ENCODE measurements around the gene OR2S2.
"Not testable (repeated sequence)": the region's sequence is repeated elsewhere in the genome, so short reads cannot be mapped to it uniquely, and the experiment has no call there.

OR2S2 gene

DNA sequence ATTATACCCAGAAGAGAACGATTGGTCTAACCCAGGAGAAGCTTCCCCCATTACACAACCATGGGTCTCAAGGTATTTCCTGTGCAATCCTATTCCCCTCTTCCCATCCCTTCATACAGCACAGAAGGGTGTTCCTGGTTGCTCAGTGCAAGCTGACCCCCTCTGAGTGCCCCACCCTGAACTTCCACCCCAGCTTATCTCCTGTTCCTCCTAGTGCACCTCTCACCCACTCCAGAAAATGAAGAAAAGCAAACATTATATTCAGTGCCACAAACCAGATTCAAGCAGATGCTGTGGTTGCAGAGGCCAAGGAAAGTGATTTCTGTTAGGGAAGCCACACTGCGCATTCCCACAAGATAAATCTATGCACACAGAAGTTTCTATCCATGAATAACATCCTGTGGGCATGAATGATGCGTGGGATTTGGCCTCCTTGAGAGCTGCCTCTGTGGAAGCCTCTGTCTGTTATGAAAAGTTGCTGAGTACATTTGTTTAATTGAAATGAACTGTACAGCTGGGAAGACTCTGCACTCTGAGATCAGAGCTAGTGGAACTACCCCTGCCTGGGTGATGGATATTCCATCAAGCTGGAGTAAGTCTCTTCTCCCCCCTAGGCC, 2.2 kb upstream of the OR2S2 start:
- no peak for DNase-seq

DNA sequence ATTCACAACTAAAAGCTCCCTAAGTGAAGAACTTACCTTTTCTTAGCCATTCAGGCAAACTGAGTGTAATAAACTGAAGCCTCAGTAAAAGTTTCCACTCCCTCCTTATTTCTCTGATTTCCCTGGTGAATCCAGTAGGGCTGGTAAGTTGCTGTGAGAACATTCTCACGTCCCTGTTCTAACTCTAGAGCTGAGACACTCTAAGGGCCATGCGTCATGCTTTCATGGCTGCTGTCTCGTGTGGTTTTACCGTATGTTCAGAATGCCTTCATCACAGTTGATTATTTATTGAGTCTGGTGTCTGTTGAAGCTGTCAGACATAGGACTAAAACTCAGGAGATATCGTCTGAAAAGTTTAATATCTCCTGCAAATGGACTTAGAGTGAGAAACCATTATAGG, 1.3 kb downstream of the OR2S2 start:
- no peak for DNase-seq

DNA sequence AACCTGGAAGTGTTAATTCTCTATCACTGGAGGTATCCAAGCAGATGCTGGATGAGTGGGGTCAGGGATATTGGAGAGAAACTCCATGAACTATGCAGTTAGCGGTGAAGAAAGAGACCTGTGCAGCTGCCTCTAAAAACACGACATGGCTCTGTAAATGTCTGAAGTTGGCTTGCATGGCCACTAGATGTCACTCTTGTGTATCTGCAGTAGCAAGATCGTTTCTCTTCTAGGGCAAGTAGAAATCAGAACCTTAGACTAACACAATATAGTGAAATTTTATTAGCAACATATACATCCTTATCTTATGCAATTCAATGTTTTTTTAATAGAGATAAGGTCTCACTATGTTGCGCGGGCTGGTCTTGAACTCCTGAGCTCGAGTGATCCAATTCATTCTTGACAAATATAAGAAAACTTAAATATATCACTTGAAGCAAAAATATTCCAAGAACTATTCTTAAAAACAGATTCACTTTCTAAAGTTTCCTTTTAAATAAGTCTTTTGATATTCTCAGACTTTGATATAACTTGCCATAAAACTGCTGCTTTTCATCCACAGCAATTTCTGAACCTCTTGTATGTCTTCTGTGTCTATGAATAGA, 2.9 kb downstream of the OR2S2 start:
- DNase-seq: peak; percentile 49

DNA sequence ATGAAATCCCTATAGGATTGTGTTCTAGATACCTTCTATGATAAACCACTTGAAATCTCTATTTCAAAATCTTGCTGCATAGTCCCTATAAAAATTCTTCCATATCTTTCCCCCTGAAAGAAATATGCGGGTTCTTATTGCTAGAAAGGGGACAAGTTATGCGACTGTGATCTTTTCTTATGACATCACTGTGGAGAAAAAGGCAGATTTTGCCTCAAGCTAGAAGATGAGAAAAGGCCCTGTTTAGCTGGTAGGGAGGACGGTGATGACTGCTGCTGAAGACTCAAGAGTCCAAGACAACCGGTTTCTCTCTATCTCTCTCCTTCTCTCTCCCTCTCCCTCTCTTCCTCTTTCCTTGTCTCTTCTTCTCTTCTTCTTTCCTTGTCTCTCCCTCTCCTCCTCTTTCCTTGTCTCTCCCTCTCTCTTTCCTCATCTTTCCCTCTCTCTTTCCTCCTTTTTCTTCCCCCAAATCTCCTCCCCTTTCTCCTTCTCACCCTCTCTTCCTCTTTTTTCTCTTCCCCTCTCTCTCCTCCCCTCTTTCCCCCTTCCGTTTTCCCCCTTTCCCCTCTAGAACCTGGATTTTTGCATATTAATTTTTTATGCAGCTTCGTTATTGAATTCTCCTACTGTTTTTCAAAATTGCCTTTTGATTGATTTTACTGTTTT, 5.3 kb downstream of the OR2S2 start:
- no peak for DNase-seq

DNA sequence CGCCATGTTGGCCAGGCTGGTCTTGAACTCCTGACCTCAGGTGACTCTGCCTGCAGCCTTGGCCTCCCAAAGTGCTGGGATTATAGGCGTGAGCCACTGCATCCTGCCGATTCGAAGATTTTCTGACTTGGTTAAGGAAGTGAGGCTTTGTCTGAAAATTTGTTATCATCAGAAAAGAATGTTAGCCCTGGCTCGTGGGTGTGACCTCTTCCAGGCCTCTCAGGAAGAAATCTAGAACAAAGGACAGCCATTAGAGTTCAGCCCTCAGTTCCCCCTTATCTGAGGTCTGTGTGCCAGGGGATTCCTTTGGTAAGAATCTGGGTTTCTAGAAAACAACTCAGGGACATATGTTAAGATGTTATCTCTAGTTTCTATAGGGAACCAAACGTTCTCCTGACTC, 6.2 kb downstream of the OR2S2 start:
- DNase-seq: no peak

- no peak for DNase-seq
Measured at GRCh38 chr9:35948901-35949318, 9.0 kb downstream of the OR2S2 start.

DNA sequence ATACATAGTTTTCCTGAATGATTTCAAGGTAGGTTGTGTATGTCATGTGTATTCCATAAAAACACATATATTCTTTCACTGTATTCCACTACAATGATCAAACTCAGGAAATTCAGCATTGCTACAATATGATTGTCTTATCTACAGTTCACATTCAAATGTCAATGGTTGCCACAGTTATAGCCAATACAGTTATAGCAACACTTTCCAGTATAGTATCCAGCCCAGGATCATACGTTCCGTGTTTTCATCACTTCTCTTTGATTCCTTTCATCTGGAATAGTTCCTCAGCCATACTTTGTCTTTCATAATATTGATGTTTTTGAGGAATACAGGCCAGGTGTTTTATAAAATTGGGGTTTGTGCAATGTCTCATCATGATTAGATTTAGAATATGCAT, 9.5 kb downstream of the OR2S2 start:
- no peak for DNase-seq

DNA sequence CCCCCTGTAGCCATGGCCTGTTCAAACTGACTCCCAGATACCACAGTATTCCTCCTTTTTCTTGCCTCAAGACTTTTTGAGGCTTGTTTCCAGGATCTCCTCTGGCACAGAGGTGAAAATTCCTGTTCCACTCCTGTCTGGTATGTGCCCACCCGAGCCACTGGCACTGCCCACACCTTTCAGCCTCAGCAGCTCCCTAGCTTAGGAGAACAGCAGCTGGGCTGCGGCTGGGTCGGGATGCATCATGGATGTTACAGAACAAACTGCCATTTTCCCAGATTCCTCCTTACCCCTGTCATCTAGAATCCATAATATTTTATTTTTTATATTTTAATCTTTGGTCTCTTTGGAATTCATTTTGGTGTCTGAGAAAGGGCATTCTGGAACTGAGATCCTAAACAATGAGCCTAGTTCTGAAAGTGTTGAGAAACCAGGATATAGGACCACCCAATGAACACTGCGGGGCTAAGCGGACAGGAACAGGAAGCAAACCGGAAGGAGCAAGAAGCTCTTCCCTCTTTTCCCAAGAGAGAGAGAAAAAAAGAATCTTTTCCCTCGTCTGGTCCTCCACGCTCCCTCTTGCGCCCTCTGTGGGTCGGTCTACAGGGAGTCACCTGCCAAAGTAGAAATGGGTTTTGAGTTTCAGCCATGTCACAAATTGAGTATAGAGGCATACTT, 12.5 kb downstream of the OR2S2 start:
- peak; percentile 76 for DNase-seq

GRCh38 chr9:35944841-35945240, 13.1 kb downstream of the OR2S2 start:
- DNase-seq: no peak

DNA sequence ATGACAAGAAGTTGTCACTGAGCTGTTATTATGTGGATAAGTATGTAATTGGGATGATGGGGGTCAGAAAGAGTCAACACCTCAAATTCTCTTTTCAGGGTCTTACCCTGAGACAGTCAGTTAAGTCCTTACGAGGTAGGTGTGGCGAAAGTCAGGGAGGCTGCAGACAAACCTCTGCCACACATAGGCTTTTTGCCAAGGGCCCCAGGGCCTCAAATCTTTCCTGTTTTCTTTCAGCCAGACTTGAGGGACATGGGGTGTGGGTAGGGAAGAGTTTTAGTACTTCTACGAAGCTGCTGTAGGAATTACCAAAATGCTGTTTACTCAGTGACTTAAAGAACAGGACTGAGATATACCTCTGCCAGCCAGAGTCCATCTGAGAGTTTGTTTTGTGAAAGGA, 13.8 kb downstream of the OR2S2 start:
- DNase-seq: no peak

DNA sequence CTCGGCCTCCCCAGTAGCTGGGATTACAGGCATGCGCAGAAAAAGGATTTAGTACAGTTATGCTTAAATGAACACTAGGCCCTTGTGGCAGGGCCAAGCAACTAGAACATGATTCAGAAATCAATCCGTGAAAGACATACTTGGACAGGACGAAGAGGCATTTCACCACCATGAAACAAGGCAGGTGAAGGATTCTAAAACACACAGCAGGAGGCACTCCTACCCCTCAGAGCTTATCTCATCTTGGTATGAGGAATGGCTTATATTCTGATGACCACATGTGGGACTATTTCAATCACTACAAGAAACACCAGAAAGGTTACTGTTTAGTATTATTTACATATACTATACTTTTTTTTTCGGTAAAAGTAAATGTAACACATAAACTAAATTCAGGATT, 15.7 kb downstream of the OR2S2 start:
- no peak for DNase-seq

DNA sequence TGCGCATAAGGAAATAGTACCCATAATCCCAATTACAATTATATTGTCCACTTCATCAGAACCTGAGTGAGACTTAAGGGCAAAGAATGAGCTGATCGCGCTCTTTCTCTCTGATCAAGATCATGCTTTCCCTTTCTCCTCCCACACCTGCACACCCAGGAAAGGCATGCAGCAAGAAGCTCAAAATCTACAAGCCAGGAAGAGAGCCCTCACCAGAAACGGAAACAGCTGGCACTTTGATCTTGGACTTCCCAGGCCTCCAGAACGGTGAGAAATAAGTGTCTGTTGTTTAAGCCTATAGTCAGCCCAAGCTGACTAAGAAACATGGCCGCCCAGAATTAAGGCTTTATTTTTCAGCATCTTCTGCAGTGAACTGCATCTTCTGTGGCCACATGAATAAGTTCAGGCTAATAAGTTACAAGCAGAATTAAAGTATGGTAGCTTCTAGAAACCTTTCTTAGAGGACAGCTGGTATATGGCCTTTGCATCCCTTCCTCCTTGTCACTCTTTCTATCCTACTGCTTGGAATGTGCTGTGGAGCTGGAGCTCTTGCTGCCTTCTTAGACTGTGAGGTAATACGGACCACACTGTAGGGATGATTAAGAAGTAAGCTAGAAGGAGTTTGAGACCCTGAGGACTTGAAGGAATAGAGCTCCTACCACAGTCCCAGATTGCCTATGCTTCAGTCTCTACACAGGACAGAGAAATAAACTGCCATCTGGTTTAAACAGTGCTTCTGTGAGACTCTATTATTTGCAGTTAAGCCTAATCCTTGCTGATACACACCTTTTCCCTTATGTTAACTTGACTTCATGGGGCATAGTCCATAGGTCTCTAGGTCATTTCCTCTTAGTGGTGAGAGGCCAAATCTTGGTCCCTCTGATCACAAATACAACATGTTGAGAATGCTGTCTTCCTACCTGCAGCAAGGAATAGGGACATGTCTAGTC, 17.2 kb downstream of the OR2S2 start:
- DNase-seq: peak; percentile 29

DNA sequence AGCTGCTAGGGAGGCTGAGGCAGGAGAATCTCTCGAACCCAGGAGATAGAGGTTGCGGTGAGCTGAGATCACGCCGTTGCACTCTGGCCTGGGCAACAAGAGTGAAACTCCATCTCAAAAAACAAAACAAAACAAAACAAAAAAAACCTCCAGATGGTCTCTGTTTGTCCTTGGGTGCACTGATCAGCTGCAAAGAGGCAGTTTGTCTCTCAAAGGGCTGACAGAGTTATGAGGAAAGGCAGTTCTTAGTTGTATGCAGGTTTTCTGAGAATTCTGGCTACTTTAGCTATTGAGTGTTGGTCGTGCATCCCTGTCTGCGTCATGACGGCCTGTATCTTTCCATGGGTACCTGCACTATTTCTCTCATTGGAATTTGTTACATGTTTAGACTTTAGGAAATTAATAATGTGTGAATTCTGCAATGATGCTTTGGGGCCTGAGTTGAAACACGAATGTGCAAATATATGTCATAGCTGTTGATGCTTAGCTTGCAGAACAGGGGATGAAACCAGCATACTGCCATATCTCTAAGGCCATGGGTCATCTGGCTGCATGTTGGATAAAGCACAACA, 18.2 kb downstream of the OR2S2 start:
- no peak for DNase-seq

DNA sequence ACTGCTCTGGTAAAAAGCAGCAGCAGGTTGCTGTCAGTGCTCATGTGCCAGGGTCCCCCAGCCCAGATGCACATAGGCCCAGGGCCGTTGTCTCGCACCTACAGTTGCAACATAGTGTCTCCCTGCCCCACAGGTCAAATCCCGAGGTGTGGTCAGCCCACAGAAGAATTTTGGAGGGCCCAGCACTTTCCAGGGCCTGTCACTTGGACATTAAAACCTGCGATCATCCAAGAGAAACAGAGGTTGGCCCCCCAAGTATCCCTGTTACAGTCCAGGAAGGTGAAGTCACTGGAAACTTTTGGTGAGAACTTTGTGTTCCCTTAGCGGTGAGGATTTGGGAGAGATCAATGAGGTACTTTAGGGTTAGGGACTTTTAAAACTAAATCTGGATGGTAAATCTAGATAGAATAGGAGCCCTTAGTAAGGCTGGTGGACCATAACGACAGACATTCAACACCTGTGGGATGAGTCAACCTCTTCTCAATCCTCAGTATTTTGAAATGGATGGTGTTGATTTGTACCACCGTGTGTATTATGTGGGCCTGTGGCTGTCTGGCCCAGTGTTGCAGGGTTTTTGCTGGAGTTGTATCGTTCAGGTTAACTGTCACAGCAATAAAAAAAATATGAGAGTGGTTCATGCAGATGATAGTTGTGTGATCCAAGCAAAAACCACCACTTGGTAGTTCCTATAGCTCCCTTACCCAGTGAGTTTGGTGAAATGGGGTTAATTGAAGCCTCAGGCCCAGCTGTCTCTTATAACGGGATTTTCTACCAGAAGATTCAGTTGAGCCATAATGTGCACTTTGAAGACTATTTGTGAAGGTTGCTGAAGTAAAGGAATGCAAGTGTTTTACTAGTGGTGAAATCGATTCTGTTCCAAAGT, 19.2 kb downstream of the OR2S2 start:
- DNase-seq: no peak

GRCh38 chr9:35937227-35937626, 20.7 kb downstream of the OR2S2 start:
- no peak for DNase-seq

GRCh38 chr9:35935755-35936509, 22.0 kb downstream of the OR2S2 start:
- no peak for DNase-seq

DNA sequence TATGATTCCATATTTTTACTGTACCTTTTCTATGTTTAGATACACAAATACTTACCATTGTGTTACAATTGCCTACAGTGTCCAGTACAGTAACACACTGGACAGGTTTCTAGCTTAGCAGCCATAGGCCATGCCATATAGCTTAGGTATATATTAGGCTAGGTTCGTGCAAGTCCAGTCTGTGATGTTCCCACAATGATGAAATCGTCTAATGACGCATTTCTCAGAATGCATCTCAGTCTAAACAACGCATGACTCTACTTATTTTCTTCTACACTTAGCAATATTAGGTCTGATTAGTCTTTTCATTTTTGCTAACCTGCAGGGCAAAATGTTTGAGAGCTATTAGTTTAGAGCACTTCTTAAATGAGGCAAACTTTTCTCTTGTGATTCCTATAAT, 22.7 kb downstream of the OR2S2 start:
- no peak for DNase-seq

GRCh38 chr9:35934069-35934468, 23.9 kb downstream of the OR2S2 start:
- not testable (repeated sequence) for DNase-seq

GRCh38 chr9:35933550-35934067, 24.3 kb downstream of the OR2S2 start:
- no peak for DNase-seq

- peak; percentile 17 for DNase-seq
Measured at GRCh38 chr9:35932735-35933134, 25.2 kb downstream of the OR2S2 start.

Data from activated naive CD4-positive, alpha-beta T cell treated with anti-CD3 and anti-CD28 coated beads, Interleukin-2, amount 50 U/mL, for 16 hours (primary cell).